NCI-H2029 (cell line): ENCODE results near the gene RNF112.

Experiments used
- DNase-seq: peaks from one replicate; lab custom pipeline; 2025; lab: John Stamatoyannopoulos, UW

The RNF112 gene

DNA sequence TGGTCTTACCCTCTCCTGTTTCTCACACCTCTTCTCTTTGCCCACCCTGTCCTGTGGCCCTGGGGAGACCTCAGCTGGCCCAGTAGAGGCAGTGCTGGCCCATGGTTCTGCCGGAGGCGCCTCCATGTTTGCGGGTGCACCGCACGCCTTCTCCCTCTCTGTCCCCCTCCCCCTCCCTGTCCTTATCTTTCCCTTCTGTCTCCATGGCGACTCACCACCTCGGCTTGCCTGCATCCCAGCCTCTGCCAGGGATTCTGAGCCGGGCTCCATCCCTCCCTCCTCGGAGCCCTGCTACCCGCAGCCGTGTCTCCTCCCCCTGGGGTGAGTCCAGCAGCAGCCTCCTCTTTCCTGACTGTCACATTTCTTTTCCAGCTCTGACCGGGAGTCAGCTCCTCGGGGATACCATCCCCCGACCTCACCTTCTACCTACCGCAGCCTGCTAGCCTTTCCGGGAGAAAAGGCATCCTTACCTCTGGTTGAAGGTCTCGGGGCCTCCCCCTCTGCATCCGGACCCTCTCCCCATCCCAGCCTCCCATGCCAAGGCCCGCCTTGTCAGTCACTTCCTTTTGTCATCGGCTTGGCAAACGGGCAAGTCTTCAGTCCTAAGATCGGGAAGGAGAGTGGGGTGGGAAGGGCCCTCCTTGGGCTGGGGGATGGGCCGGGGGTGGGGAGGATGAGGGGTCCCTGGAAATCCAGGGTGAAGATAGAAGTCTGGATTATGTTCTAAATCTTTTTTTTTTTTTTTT is at the start of gene RNF112:
Gene RNF112, plus strand, starts transcription at position 358 of the 746 bp plus-strand sequence. Its CDS starts 177 bp downstream, at position 535.
- no peak for DNase-seq

DNA sequence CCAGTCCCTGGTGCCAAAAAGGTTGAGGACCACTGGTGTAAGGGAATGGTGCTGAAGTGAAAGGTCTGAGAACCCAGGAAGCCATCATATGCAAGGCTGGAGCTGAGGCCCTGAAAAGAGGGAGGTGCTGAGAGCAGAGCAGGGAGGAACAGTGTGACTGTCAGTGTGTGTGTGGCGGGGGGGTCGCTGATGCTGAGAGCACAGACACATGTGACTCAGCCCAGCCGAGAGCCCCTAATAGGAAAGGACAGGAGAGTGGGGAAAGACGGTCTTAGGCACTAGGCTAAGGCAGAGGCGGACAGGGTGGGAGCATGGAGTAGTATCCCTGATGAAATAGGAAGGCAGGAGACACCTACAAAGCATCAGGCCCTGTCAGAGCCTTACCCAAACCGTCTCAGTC is 49.7 kb upstream of the RNF112 start:
- DNase-seq: no peak

- no peak for DNase-seq
Observed at GRCh38 chr17:19361944-19362276, 49.1 kb upstream of the RNF112 start.

DNA sequence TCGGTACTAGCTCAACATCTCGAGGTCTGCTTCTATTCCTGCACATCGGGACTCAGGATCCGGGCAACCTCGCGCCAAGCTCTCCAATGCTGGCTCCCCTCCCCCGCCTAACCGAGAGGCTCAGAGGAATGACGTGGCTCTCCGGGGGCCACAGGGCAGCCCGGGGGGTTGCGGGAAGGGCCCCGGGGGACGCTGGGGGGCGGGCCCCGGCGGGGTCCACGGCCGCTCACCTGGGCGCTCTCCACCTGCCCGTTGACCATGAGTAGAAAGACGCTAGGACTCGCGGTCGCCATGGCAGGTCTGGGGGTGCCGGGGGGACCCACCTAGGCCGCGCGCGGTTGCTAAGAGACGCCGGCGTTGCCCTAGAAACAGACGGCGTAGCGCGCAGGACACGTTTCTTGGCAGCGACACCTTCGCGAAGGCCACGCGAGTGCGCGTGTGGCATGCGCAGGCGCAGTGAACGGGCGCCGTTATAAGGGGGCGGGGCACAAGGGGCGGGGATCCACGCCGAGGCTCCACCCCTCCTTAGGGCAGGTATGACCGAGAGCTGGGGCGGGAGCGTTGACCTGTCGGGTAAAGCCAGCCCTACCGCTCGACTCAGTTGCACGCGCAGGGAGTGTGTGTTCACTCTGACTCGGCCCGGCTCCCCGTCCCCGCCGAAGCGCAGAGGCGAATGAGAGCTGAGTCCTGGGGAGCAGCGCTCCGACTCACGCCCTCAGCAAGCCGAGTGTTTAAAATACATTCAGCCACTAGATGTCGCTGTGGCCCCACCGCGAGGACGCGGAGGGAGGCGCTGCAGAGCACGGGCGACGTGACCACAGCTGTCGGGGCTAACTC is 48.5 kb upstream of the RNF112 start, which contains the start of gene B9D1:
Gene B9D1, minus strand, starts transcription at position 447 of the 837 bp plus-strand sequence. Its CDS starts 154 bp downstream, at position 293.
- DNase-seq: peak; percentile 67

DNA sequence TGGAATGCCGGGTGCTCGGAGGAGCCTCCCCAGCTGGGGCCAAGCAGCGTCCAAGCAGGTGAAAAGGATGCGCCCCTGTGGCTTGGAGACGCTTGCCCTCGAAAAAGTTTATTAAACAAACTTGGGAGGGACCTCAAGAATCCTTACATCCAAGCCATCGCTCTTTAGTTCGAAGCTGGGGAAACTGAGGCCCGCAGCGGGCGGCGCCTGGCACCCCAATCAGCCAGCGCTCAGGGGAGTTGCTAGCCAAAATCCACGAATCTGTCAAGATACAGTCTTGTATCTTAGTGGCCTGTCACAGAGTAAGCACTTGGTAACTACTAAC is 48.0 kb upstream of the RNF112 start:
- DNase-seq: no peak

- no peak for DNase-seq
Observed at GRCh38 chr17:19363460-19364035, 47.5 kb upstream of the RNF112 start.

- DNase-seq: no peak
Observed at GRCh38 chr17:19364699-19365498, 46.1 kb upstream of the RNF112 start.

GRCh38 chr17:19365499-19365817 is 45.6 kb upstream of the RNF112 start:
- DNase-seq: no peak

GRCh38 chr17:19365833-19366636 is 45.0 kb upstream of the RNF112 start:
- no peak for DNase-seq

DNA sequence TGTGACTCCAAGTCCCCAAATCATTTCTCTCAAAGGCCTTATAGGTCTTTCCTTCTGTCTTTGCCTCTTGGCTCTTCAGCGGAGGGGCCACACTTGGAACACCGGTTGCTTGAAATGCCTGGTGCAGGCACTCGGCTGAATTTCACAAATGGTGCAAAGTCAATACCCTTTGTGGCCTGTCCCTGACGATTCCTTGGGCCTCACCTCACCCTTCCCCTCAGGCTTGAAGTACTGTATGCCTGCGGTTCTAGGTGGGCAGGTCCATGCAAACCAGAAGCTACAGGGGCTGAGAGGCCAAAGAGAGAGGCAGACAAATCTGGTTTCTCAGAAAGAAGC is 44.4 kb upstream of the RNF112 start:
- DNase-seq: no peak

- no peak for DNase-seq
Observed at GRCh38 chr17:19368229-19368628, 42.8 kb upstream of the RNF112 start.

DNA sequence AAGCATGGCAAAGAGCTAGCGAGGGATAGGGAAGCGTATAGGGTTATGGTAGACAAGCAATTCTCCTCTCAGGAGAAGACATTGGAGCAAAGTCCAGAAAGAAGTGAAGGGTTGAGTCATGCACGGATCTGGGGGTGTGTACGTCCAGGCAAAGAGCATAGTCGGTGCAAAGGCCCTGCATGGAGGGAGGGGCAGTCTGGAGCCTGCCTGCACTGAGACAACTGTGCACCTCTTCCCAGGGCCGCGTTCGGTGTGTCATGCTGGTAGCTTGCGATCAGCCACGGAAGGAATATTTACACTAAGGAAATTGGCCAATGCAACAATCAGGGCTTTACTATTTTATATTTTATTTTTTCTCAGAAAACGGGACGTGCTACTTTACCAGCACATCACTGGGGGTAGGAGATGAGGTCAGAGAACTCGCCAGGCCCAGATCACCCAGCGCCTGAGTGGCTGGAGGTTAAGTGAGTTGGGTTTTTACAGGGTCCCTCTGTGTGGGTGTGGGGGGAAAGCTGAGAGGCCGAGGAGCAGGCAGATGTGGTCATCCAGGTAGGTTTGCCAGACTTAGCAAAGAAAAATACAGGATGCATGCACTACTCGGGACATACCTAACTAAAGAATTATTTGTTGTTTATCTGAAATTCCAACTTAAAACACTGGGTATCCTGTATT is 41.8 kb upstream of the RNF112 start:
- DNase-seq: no peak

DNA sequence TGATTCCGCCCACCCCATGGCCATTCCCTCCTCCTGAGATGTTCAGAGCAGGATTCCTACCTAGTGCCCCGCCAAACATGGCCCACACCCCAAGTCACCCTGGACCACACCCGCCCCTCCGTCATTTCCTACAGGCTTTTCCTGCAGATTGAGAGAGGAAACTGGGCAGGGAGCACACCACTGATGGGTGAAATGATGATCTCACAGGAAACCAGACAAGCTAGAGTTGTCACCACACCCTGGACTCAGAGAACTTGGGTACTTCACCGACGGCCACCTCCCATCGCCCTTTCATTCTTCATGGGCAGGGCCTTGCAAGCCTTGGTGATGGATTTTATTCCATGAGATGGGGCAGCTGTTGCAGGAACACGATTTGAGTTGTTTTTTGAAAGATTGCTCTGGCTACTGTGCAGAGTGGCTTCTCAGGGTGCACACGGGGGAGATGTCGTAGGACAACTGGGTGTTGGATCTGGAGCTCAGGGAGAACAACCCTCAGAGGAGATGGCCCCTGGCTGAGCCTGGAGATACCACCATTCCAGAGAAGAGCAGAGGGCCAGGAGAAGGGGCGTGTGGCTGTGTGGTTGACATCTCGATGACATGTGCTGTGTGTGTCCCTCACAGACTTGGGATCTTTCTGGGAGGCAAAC is 41.1 kb upstream of the RNF112 start:
- no peak for DNase-seq

DNA sequence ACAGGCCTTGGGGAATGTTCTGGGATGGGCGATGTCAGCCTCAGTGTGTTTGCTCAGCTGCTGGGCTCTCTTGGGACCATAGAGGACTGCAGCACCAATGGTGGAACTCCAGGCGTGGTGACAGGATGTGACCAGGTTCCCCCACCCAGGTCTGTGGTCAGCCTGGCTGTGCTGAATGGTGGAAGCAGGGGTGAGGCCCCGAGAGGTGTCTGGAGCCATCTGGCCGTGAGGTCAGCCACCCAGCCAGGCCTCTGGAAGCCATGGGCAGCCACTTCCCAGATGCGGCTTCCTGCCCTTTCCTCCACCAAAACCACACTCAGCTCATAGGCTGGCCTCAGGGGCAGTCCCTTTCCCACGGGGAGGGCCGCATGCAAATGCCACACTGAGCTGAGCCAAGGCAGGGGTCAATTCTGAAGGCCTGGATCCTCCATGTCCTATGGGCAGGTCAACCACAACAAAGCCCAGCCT is 40.5 kb upstream of the RNF112 start:
- no peak for DNase-seq

- no peak for DNase-seq
Observed at GRCh38 chr17:19371259-19372010, 39.6 kb upstream of the RNF112 start.

GRCh38 chr17:19372011-19372370 is 39.0 kb upstream of the RNF112 start:
- DNase-seq: no peak

DNA sequence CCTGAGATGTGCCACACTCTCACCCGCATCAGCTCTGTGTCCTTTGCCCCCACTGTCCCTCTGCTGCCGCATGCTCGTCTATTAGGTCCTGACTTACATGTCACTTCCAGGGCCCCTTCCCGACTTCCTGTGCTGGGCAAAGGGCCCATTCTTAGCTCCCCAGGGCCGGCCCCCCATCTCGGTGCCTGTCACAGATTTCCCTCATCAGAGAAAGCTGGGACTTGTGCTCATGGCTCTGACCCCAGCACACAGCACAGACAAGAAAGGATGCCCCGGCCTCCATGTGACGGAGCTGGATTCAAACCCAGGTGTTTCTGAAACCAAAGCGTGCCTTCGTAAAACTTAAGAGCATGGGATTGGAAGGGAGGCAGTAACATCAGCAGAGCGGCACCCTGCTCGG is 38.6 kb upstream of the RNF112 start:
- no peak for DNase-seq

DNA sequence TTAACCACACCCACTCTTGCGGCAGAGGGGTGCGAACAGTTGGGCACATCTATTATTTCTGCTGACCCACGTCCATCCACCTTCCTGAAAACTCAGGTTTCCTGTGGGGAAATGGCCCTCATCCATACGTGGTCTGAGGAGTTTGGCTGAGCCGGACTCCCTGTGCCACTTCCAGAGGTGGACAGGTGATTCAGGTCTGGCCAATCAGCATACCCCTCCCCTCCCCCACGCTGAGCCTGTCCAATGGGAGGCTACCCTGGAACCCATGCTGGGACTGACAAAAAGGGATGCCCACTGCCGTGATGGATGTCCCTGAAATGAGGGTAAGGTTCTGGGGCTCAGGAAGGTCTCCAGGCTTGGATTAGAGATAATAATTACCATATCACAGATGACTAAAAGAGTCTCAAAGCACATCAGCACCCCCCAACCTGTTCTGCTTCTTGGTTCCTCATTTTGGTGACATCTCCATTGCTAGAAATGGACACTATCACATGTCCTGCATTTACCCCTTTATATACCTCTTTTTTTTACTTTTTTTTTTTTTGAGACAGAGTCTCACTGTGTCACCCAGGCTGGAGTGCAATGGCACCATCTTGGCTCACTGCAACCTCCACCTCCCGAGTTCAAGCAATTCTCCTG is 38.0 kb upstream of the RNF112 start:
- DNase-seq: no peak

GRCh38 chr17:19374136-19374535 is 36.9 kb upstream of the RNF112 start:
- no peak for DNase-seq
